CD8-positive, alpha-beta memory T cell (primary cell): ENCODE results near the gene CPN1. TPM values are rescaled to one million over a fixed set of nuclear protein-coding genes. Genes with fewer than 3 reads are reported as not detected.

ENCODE experiments used
- CTCF ChIA-PET: fragments of 350-600 bp; sonication (Branson Sonifier 250); formaldehyde crosslinking; loops from one replicate; lab custom pipeline; 2021; ENCODE audit warnings: antibody characterized with exemption; lab: Charles Lee
- POLR2A ChIA-PET: fragments of 350-600 bp; sonication (Branson Sonifier 250); formaldehyde crosslinking; loops from one replicate; lab custom pipeline; 2021; ENCODE audit warnings: antibody characterized with exemption; lab: Charles Lee
- DNase-seq, 5 donors: peaks; one replicate each; pipeline versions ENCODE4 v3.0.0 to v3.0.0-alpha.2; 2020 to 2022; ENCODE audit warnings: mixed read lengths in 1 of 5
- H3K27ac ChIP-seq: one replicate; pipeline ENCODE4 v1.7.0; 2013; ENCODE audit warnings: low read depth, mild to moderate bottlenecking, low read length, moderate library complexity
- H3K27me3 ChIP-seq: 2 replicates; pipeline ENCODE4 v1.7.0; 2013; ENCODE audit warnings: low read length, mild to moderate bottlenecking; ENCODE audit not compliant: insufficient read depth, poor library complexity, severe bottlenecking
- H3K36me3 ChIP-seq: 2 replicates; pipeline ENCODE4 v1.7.0; 2013; ENCODE audit warnings: mild to moderate bottlenecking, low read length, moderate library complexity; ENCODE audit not compliant: insufficient read depth
- H3K4me1 ChIP-seq: 2 replicates; pipeline ENCODE4 v1.7.0; 2013; ENCODE audit warnings: mild to moderate bottlenecking, low read length, moderate library complexity; ENCODE audit not compliant: insufficient read depth
- H3K4me3 ChIP-seq: 2 replicates; pipeline ENCODE4 v1.7.0; 2013; ENCODE audit warnings: mild to moderate bottlenecking, low read length
- H3K9me3 ChIP-seq: 2 replicates; pipeline ENCODE4 v1.7.0; 2013; ENCODE audit warnings: mild to moderate bottlenecking, low read length
- H3K27ac Mint-ChIP-seq, 8 donors: one replicate each; pipeline ENCODE4 v1.8.0; 2020 to 2021; ENCODE audit warnings: mixed read lengths in 8 of 8, mild to moderate bottlenecking in 6 of 8, inconsistent platforms in 3 of 8, moderate library complexity in 3 of 8
- H3K27me3 Mint-ChIP-seq, 2 donors: one replicate each; pipeline ENCODE4 v1.8.0; 2020 to 2021; ENCODE audit warnings: mixed read lengths in 2 of 2, mild to moderate bottlenecking in 1 of 2, moderate library complexity in 1 of 2
- H3K36me3 Mint-ChIP-seq, 3 donors: one replicate each; pipeline ENCODE4 v1.8.0; 2020 to 2021; ENCODE audit warnings: mixed read lengths in 3 of 3, inconsistent platforms in 1 of 3, mild to moderate bottlenecking in 1 of 3
- H3K4me1 Mint-ChIP-seq, 3 donors: one replicate each; pipeline ENCODE4 v1.8.0; 2020 to 2021; ENCODE audit warnings: mixed read lengths in 3 of 3, inconsistent platforms in 1 of 3, mild to moderate bottlenecking in 1 of 3
- H3K4me3 Mint-ChIP-seq, 7 donors: one replicate each; pipeline ENCODE4 v1.8.0; 2020 to 2021; ENCODE audit warnings: mixed read lengths in 7 of 7, mild to moderate bottlenecking in 6 of 7, moderate library complexity in 4 of 7, inconsistent platforms in 2 of 7
- H3K9me3 Mint-ChIP-seq, 5 donors: one replicate each; pipeline ENCODE4 v1.8.0; 2020 to 2022; ENCODE audit warnings: mixed read lengths in 5 of 5, mild to moderate bottlenecking in 3 of 5, moderate library complexity in 2 of 5, inconsistent platforms in 1 of 5
- polyA plus RNA-seq: library from polyadenylated mRNA; unstranded; fragments of 300-500 nt; fragmentation: Illumina TruSeq; gene quantifications from one replicate; pipeline ENCODE4 v1.2.3, GENCODE V29; 2021
- total RNA-seq, 2 experiments: library from RNA; stranded (reverse); gene quantifications; one replicate each; pipeline ENCODE4 v1.2.3, GENCODE V29; 2021

The CPN1 gene
- total and polyA plus RNA-seq, 3 experiments from 2014 or later: not detected

- Histone ChIP-seq H3K9me3 (no peaks in the 10 kb centered on the region), H3K4me3 (no peak overlapping the region), H3K27ac (no peak overlapping the region), H3K27me3 (no peaks in the 10 kb centered on the region), H3K4me1 (no peaks in the 10 kb centered on the region), H3K36me3 (no peaks in the 10 kb centered on the region)
- peaks cover 5 to 24% of the 10 kb centered on the region in 2 donors for H3K27me3 Mint-ChIP-seq
- DNase-seq: no peak
- CTCF ChIA-PET: interaction anchor here (1.1 kb wide), 1 partner anchor 24 kb away, joined by 4 read pairs; the partner anchor contains the start of gene DNMBP
- no peaks in the 10 kb centered on the region for H3K36me3 Mint-ChIP-seq
- POLR2A ChIA-PET: no interaction called here
- H3K9me3 Mint-ChIP-seq: no peaks in the 10 kb centered on the region
- no peak overlapping the region for H3K4me3 Mint-ChIP-seq
- H3K27ac Mint-ChIP-seq: no peak overlapping the region
- no peaks in the 10 kb centered on the region for H3K4me1 Mint-ChIP-seq
Measured at GRCh38 chr10:100033766-100034418, 47.8 kb downstream of the CPN1 start.

- H3K27ac Mint-ChIP-seq: no peak overlapping the region
- CTCF ChIA-PET: no interaction called here
- H3K4me1 Mint-ChIP-seq: no peaks in the 10 kb centered on the region
- no peak overlapping the region for H3K4me3 ChIP-seq
- peaks cover 0 to 5% (median 2%) of the 10 kb centered on the region in 3 donors for H3K36me3 Mint-ChIP-seq
- no peaks in the 10 kb centered on the region for H3K27me3 ChIP-seq
- POLR2A ChIA-PET: no interaction called here
- no peaks in the 10 kb centered on the region for H3K4me1 ChIP-seq
- H3K27ac ChIP-seq: no peak overlapping the region
- no peak for DNase-seq
- H3K9me3 ChIP-seq: no peaks in the 10 kb centered on the region
- H3K4me3 Mint-ChIP-seq: no peak overlapping the region
- peaks cover 4 to 9% of the 10 kb centered on the region in 2 donors for H3K27me3 Mint-ChIP-seq
- peaks cover 4 to 11% (median 7%) of the 10 kb centered on the region in 5 donors for H3K9me3 Mint-ChIP-seq
- H3K36me3 ChIP-seq: no peaks in the 10 kb centered on the region
Measured at GRCh38 chr10:100027416-100027815, 54.3 kb downstream of the CPN1 start.

GRCh38 chr10:100025576-100025975 lies 56.1 kb downstream of the CPN1 start:
- Histone ChIP-seq H3K9me3 (no peaks in the 10 kb centered on the region), H3K36me3 (no peaks in the 10 kb centered on the region), H3K27me3 (no peaks in the 10 kb centered on the region), H3K4me1 (no peaks in the 10 kb centered on the region), H3K4me3 (no peak overlapping the region), H3K27ac (no peak overlapping the region)
- POLR2A ChIA-PET: no interaction called here
- H3K4me3 Mint-ChIP-seq: no peak overlapping the region
- peaks cover 0 to under 1% (median under 1%) of the 10 kb centered on the region in 3 donors for H3K4me1 Mint-ChIP-seq
- peaks cover 4 to 10% of the 10 kb centered on the region in 2 donors for H3K27me3 Mint-ChIP-seq
- CTCF ChIA-PET: interaction anchor here (1.0 to 1.8 kb wide), 2 partner anchors 16 to 20 kb away, joined by 4 to 6 read pairs; partner anchors contain the start of gene DNMBP
- DNase-seq: no peak
- peaks cover 0 to 5% (median 2%) of the 10 kb centered on the region in 3 donors for H3K36me3 Mint-ChIP-seq
- peaks cover 4 to 11% (median 7%) of the 10 kb centered on the region in 5 donors for H3K9me3 Mint-ChIP-seq
- H3K27ac Mint-ChIP-seq: no peak overlapping the region

- peaks cover 4 to 11% (median 7%) of the 10 kb centered on the region in 5 donors for H3K9me3 Mint-ChIP-seq
- H3K36me3 Mint-ChIP-seq: peaks cover 0 to 5% (median 2%) of the 10 kb centered on the region in 3 donors
- ChIA-PET POLR2A (no interaction called here), CTCF (interaction anchor here (1.0 to 2.3 kb wide), 3 partner anchors 13 to 21 kb away, joined by 4 to 7 read pairs (median 6); partner anchors contain the start of gene DNMBP)
- H3K27ac Mint-ChIP-seq: no peak overlapping the region
- no peak overlapping the region for H3K4me3 Mint-ChIP-seq
- peaks cover 4 to 9% (median 6%) of the 10 kb centered on the region in 3 donors for H3K4me1 Mint-ChIP-seq
- DNase-seq: no peak
- H3K27me3 ChIP-seq: no peaks in the 10 kb centered on the region
- H3K4me3 ChIP-seq: no peak overlapping the region
- H3K27ac ChIP-seq: no peak overlapping the region
- H3K27me3 Mint-ChIP-seq: peaks cover 4 to 8% of the 10 kb centered on the region in 2 donors
- H3K4me1 ChIP-seq: no peaks in the 10 kb centered on the region
- H3K9me3 ChIP-seq: no peaks in the 10 kb centered on the region
- no peaks in the 10 kb centered on the region for H3K36me3 ChIP-seq
Measured at GRCh38 chr10:100024748-100025147, 56.9 kb downstream of the CPN1 start.

- DNase-seq: no peak
- no peak overlapping the region for H3K27ac Mint-ChIP-seq
- ChIA-PET POLR2A (no interaction called here), CTCF (interaction anchor here (1.1 to 2.3 kb wide), 4 partner anchors 10 to 23 kb away, joined by 3 to 8 read pairs (median 7); partner anchors contain the start of gene DNMBP)
- Histone ChIP-seq H3K36me3 (no peaks in the 10 kb centered on the region), H3K27ac (no peak overlapping the region), H3K27me3 (no peaks in the 10 kb centered on the region), H3K4me3 (no peak overlapping the region), H3K4me1 (no peaks in the 10 kb centered on the region), H3K9me3 (no peaks in the 10 kb centered on the region)
- H3K27me3 Mint-ChIP-seq: peaks cover 3 to 4% of the 10 kb centered on the region in 2 donors
- no peak overlapping the region for H3K4me3 Mint-ChIP-seq
- peaks cover 0 to 2% (median 0%) of the 10 kb centered on the region in 3 donors for H3K36me3 Mint-ChIP-seq
- peaks cover 4 to 9% (median 6%) of the 10 kb centered on the region in 3 donors for H3K4me1 Mint-ChIP-seq
- peaks cover 0 to 3% (median 0%) of the 10 kb centered on the region in 5 donors for H3K9me3 Mint-ChIP-seq
Measured at GRCh38 chr10:100022403-100022802, 59.3 kb downstream of the CPN1 start.

- ChIA-PET POLR2A (no interaction called here), CTCF (interaction anchor here (1.5 to 2.1 kb wide), 3 partner anchors 12 to 176 kb away, joined by 7 to 8 read pairs (median 7); partner anchors contain the start of gene DNMBP)
- H3K27ac ChIP-seq: no peak overlapping the region
- H3K9me3 ChIP-seq: no peaks in the 10 kb centered on the region
- H3K36me3 Mint-ChIP-seq: peaks cover 0 to 2% (median 0%) of the 10 kb centered on the region in 3 donors
- peaks cover 3 to 4% of the 10 kb centered on the region in 2 donors for H3K27me3 Mint-ChIP-seq
- H3K4me3 Mint-ChIP-seq: no peak overlapping the region
- no peaks in the 10 kb centered on the region for H3K4me1 ChIP-seq
- no peak overlapping the region for H3K27ac Mint-ChIP-seq
- peaks cover 4 to 9% (median 6%) of the 10 kb centered on the region in 3 donors for H3K4me1 Mint-ChIP-seq
- no peak overlapping the region for H3K4me3 ChIP-seq
- DNase-seq: no peak
- no peaks in the 10 kb centered on the region for H3K9me3 Mint-ChIP-seq
- no peaks in the 10 kb centered on the region for H3K27me3 ChIP-seq
- no peaks in the 10 kb centered on the region for H3K36me3 ChIP-seq
Measured at GRCh38 chr10:100021322-100021721, 60.3 kb downstream of the CPN1 start.

GRCh38 chr10:100020886-100021253 lies 60.8 kb downstream of the CPN1 start:
- ChIA-PET POLR2A (no interaction called here), CTCF (interaction anchor here (1.5 to 2.1 kb wide), 3 partner anchors 11 to 175 kb away, joined by 7 to 8 read pairs (median 7); partner anchors contain the start of gene DNMBP)

More at GRCh38 chr10:100020886-100021253, 60.8 kb downstream of the CPN1 start:
- Mint-ChIP-seq H3K4me1 (peaks cover 4 to 9% (median 6%) of the 10 kb centered on the region in 3 donors), H3K36me3 (peaks cover 0 to under 1% (median 0%) of the 10 kb centered on the region in 3 donors), H3K9me3 (no peaks in the 10 kb centered on the region), H3K27me3 (peaks cover 3 to 4% of the 10 kb centered on the region in 2 donors), H3K4me3 (no peak overlapping the region), H3K27ac (no peak overlapping the region)
- no peak for DNase-seq
- Histone ChIP-seq H3K27me3 (no peaks in the 10 kb centered on the region), H3K4me1 (no peaks in the 10 kb centered on the region), H3K36me3 (no peaks in the 10 kb centered on the region), H3K9me3 (no peaks in the 10 kb centered on the region), H3K4me3 (no peak overlapping the region), H3K27ac (no peak overlapping the region)
